8988T (cell line): Measurements from ENCODE around the gene FARP1.

ENCODE experiments used
- DNase-seq: peaks from one replicate; pipeline ENCODE4 v3.0.0; 2011

FARP1 gene

GRCh38 chr13:98473788-98474144 lies 330.9 kb downstream of the FARP1 start:
- DNase-seq: no peak

GRCh38 chr13:98474292-98474691 lies 331.4 kb downstream of the FARP1 start:
- DNase-seq: no peak

GRCh38 chr13:98474761-98475160 lies 331.9 kb downstream of the FARP1 start:
- no peak for DNase-seq

GRCh38 chr13:98475522-98475921 lies 332.6 kb downstream of the FARP1 start:
- DNase-seq: no peak

- no peak for DNase-seq
Observed at GRCh38 chr13:98476106-98476505, 333.2 kb downstream of the FARP1 start.

- DNase-seq: peak; percentile 75
Observed at GRCh38 chr13:98476538-98476966, 333.7 kb downstream of the FARP1 start.

GRCh38 chr13:98478189-98479129 lies 335.6 kb downstream of the FARP1 start:
- DNase-seq: no peak

GRCh38 chr13:98479496-98480003 lies 336.7 kb downstream of the FARP1 start:
- no peak for DNase-seq

GRCh38 chr13:98480915-98481877 lies 338.3 kb downstream of the FARP1 start:
- DNase-seq: no peak

GRCh38 chr13:98482476-98483444 lies 339.9 kb downstream of the FARP1 start:
- no peak for DNase-seq

- no peak for DNase-seq
Observed at GRCh38 chr13:98483601-98484288, 340.9 kb downstream of the FARP1 start.

- DNase-seq: peak; percentile 70
Observed at GRCh38 chr13:98484289-98485219, 341.7 kb downstream of the FARP1 start.

GRCh38 chr13:98485561-98485960 lies 342.7 kb downstream of the FARP1 start:
- no peak for DNase-seq

GRCh38 chr13:98486412-98486811 lies 343.5 kb downstream of the FARP1 start:
- DNase-seq: no peak

GRCh38 chr13:98487016-98487415 lies 344.1 kb downstream of the FARP1 start:
- DNase-seq: no peak

- no peak for DNase-seq
Observed at GRCh38 chr13:98487522-98487921, 344.6 kb downstream of the FARP1 start.

- no peak for DNase-seq
Observed at GRCh38 chr13:98488736-98489135, 345.8 kb downstream of the FARP1 start.

- no peak for DNase-seq
Observed at GRCh38 chr13:98489446-98490194, 346.7 kb downstream of the FARP1 start.

GRCh38 chr13:98490195-98490836 lies 347.4 kb downstream of the FARP1 start:
- DNase-seq: no peak
